ENCODE data around the gene OR5B2. TPM values are rescaled to one million over a fixed set of nuclear protein-coding genes. Genes with fewer than 3 reads are reported as not detected.
"Not testable (repeated sequence)": the region's sequence is repeated elsewhere in the genome, so short reads cannot be mapped to it uniquely, and the experiment has no call there.

OR5B2 gene
- total RNA-seq, 4 donors from 2014 or later: not detected

DNA sequence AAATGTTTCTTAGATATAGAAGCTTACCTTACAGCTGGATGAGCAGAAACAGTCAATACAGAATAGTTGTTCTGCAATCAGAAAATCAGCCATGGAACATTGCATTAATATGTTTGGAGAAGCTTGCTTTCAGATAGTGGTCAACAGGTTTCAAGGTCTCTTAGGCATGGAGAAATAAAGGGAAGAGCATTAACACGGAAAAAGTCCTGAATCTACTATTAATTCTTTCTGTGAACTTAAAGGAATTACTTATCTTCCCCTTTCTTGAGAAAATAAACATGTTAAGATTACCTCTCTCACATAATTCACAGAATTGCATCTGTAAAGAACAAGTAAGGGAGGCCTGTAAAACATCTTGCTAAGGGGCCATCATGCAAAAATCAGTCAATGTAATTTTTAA lies 21.1 kb downstream of the OR5B2 start, which contains the start of gene OR5B3:
TSS of gene OR5B3 (minus strand) at position 101 of the 400 bp plus-strand sequence. CDS start 3,465 bp downstream, outside the sequence.
- DNase-seq (ENCODE audit: low spot score in 2 of 2): no peak
- no peak for TF ChIP-seq POLR2A (IDR thresholded peaks at IDR 0.05)
- no peak within 1 kb of the TSS for H3K4me3 ChIP-seq (ENCODE audit: low read depth, poor library complexity, severe bottlenecking)
- WGBS, 2 donors: 76 to 77% methylated on average over 1 of the region's 1 CpG
- intact Hi-C loops (cut with DNase I; ENCODE audit: low total_unique reads): no loop called here

DNA sequence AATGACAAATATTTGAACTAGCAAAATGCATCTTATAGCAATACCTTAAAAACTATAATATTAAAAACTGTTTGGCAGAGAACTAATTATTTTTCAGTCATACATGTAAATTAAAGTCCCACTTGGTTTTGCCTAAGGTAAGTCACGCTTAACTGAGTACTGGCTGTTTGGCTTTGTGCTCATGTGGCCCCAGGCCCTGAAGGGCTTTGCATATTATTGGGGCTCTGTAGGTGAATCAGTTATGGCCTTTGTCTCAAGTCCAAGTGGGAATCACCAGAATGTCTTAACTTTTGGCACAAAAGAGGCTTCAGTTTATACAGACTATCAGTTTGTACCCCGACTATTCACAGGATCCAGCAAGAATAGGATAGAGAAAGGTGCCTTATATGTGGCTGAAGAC lies 28.3 kb downstream of the OR5B2 start:
- H3K4me3 ChIP-seq (ENCODE audit: low read depth, poor library complexity, severe bottlenecking); intact Hi-C loops (cut with DNase I; ENCODE audit: low total_unique reads); DNase-seq (ENCODE audit: low spot score in 2 of 2): not testable (repeated sequence)
- 88% methylated on average over 1 of the region's 2 CpGs; no CpG with 5 or more reads in 1 of the 2 donors for WGBS, 2 donors

DNA sequence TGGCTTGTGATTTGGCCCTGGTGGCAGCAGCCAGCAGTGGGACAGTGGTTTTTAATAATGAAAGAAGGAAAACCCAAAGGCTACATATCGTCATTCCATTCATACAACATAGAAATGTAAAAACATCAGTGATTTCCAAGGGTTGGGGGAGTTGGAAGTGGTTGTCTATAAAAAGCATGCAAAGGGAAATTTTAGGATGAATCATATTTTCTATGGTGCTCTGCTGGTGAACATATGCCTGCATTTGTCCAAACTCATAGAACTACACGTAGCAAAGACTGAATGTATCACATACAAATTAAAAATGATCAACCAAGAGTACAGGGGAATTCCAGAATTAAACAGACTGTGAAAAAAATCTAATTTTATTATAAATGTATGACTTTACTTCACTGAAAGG lies 32.3 kb downstream of the OR5B2 start:
- no peak for DNase-seq (ENCODE audit: low spot score in 2 of 2)
- no peak overlapping the region for H3K4me3 ChIP-seq (ENCODE audit: low read depth, poor library complexity, severe bottlenecking)
- TF ChIP-seq, protein P1, sequence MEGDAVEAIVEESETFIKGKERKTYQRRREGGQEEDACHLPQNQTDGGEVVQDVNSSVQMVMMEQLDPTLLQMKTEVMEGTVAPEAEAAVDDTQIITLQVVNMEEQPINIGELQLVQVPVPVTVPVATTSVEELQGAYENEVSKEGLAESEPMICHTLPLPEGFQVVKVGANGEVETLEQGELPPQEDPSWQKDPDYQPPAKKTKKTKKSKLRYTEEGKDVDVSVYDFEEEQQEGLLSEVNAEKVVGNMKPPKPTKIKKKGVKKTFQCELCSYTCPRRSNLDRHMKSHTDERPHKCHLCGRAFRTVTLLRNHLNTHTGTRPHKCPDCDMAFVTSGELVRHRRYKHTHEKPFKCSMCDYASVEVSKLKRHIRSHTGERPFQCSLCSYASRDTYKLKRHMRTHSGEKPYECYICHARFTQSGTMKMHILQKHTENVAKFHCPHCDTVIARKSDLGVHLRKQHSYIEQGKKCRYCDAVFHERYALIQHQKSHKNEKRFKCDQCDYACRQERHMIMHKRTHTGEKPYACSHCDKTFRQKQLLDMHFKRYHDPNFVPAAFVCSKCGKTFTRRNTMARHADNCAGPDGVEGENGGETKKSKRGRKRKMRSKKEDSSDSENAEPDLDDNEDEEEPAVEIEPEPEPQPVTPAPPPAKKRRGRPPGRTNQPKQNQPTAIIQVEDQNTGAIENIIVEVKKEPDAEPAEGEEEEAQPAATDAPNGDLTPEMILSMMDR (IDR thresholded peaks at IDR 0.05): no peak
- no peak for TF ChIP-seq POLR2A (IDR thresholded peaks at IDR 0.05)
- intact Hi-C loops (cut with DNase I; ENCODE audit: low total_unique reads): no loop called here
- 41 to 60% methylated on average over 2 of the region's 2 CpGs for WGBS, 2 donors

DNA sequence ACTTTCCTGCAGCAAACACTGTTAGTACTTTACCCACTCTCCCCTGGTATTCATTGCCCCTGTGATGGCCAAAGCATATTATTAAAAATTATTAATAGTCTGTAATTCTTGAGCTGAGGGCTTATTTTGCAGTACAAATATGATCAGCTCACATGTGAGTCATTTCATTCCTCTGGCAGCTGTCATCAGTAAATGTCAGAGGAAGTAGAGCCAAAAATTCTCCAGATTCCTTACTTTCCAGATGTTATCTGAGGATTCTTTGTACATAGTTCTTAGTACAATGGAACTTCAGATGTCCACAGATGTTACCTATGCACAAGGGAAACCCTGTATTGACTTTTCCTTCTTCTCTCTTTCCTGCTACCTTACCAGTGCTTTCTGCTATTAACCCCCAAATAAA lies 33.7 kb downstream of the OR5B2 start:
- no peak overlapping the region for H3K4me3 ChIP-seq (ENCODE audit: low read depth, poor library complexity, severe bottlenecking)
- intact Hi-C loops (cut with DNase I; ENCODE audit: low total_unique reads): no loop called here
- no peak for DNase-seq (ENCODE audit: low spot score in 2 of 2)
- TF ChIP-seq, protein P1 (IDR thresholded peaks at IDR 0.05): no peak
- TF ChIP-seq POLR2A (IDR thresholded peaks at IDR 0.05): no peak

DNA sequence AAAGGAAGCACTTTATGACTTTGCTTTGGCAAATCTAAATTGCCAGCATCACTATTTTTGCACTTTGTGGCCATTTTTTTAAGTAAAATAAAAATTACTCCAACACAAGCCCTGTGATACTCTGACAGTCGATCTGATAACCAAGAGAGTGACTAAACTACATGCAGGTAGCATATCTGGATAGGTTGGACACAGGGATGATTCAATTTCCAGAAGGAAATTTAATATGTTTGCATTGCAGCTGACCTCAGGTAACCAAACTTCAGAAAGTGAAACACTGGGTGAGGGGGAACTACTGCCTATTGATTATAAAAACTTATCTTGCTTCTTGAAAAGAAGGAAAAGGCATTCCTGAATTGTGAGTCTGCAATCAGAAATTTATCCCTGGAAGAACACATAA lies 35.2 kb downstream of the OR5B2 start:
- no peak overlapping the region for H3K4me3 ChIP-seq (ENCODE audit: low read depth, poor library complexity, severe bottlenecking)
- TF ChIP-seq, protein P1 (IDR thresholded peaks at IDR 0.05): no peak
- no peak for TF ChIP-seq POLR2A (IDR thresholded peaks at IDR 0.05)
- DNase-seq (ENCODE audit: low spot score in 2 of 2): no peak
- intact Hi-C loops (cut with DNase I; ENCODE audit: low total_unique reads): no loop called here
- 33 to 39% methylated on average over 1 of the region's 1 CpG for WGBS, 2 donors

DNA sequence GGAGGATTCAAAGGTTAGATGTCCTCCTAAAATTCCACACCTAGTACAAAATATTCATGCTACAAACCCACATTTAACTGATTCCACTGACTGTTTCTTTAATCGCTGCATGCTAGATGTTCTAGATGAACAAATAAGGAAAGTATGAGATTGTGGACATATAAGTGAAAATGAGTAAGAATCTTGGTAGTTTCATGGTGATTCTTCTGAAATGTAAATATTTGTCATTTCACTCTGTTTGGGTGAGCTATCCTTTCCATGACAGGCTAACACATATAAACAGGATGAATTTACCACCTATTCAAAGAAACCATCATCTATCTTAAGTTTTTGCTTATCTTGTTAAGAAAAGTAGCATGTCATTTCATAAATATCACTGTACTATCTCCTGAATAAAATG lies 36.0 kb downstream of the OR5B2 start:
- 97 to 100% methylated on average over 1 of the region's 1 CpG for WGBS, 2 donors
- no peak for DNase-seq (ENCODE audit: low spot score in 2 of 2)
- no peak for TF ChIP-seq POLR2A (IDR thresholded peaks at IDR 0.05)
- TF ChIP-seq, protein P1 (IDR thresholded peaks at IDR 0.05): no peak
- H3K4me3 ChIP-seq (ENCODE audit: low read depth, poor library complexity, severe bottlenecking): no peak overlapping the region
- intact Hi-C loops (cut with DNase I; ENCODE audit: low total_unique reads): no loop called here

DNA sequence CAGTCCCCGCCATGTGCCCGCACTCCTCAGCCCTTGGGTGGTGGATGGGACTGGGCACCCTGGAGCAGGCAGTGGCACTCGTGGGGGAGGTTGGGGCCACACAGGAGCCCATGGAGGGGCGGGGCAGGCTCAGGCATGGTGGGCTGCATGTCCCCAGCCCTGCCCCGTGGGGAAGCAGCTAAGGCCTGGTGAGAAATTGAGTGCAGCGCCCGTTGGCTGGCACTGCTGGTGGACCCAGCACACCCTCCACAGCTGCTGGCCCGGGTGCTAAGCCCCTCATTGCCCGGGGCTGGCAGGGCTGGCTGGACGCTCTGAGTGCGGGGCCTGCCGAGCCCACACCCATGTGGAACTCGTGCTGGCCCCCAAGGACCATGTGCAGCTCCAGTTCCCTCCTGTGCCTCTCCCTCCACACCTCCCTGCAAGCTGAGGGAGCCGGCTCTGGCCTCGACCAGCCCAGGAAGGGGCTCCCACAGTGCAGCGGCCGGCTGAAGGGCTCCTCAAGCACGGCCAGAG lies 37.3 kb downstream of the OR5B2 start:
- no peak for TF ChIP-seq POLR2A (IDR thresholded peaks at IDR 0.05)
- TF ChIP-seq, protein P1 (IDR thresholded peaks at IDR 0.05): no peak
- 85 to 91% methylated on average over 12 to 13 of the region's 18 CpGs for WGBS, 2 donors
- DNase-seq (ENCODE audit: low spot score in 2 of 2): no peak
- no peak overlapping the region for H3K4me3 ChIP-seq (ENCODE audit: low read depth, poor library complexity, severe bottlenecking)
- intact Hi-C loops (cut with DNase I; ENCODE audit: low total_unique reads): no loop called here

All from lower leg skin (tissue), 4 donors.